HL-60/S4 (cell line): Measurements from ENCODE around the gene STUM.

Experiments used
- in situ Hi-C: fragments of 300-500 bp; cut with MboI; formaldehyde crosslinking; loops from 2 replicates; pipeline ENCODE4 v1.14.3; 2022; ENCODE audit warnings: low sequenced_read_pairs

STUM gene

DNA sequence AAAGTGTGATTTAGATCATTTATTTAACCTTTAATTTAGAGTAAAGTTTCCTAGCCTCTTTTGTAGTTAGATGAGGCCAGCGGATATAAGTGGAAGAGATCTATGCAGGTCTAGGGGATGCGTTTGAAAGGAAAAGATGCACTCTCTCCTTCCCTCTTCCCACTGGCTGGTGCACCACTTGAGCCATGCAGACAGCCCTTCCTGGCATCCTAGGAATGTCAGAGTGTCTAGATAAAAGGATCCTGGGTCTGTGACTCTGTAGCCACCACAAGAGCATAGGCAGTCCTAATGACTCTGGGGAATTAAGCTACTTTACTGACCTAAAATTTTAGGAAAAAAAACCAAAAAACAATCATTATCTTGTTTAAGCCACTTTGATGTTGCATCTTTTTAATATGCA is 16.0 kb upstream of the STUM start:
- in situ Hi-C loops = no loop called here

DNA sequence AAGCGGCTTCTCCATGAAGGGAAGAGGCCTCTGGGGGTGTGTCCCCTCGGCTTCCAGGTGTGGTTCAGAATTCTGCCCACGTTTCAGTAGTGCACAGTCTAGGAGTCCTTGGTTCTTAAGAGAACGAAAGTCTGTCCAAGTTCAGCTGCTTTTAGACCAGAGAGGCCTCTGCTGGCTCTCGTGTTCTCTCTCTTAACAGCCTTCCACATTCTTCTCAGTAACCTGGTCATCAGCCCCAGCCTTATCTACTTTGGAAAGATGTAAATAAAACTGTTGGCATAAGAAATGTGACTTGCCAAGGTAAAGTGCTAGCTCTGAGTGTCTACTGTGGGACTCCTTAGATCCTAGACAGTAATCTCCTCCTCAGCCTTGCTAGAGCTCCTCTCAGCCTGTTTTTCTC is 15.3 kb upstream of the STUM start:
- in situ Hi-C loops = no loop called here

GRCh38 chr1:226534098-226534497 is 14.5 kb upstream of the STUM start:
- in situ Hi-C loops = no loop called here

DNA sequence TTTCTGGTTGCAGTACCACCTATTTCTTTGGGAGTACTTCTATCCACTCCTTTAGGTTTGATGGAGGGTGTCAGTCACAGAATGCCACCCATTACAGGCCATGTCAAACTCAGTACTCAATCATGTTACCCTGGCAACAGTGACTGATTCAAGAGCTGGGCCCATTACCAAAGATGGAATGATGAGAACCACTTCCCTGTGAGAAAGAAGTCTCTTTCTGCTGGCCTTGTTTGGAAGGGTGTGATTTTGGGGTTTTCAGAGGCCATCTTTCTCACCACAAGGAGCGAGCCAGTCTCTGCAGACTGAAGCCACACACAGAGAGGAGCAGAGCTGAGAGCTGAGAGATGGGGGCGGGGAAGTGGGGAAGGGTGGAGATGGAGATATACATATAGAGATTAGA is 13.9 kb upstream of the STUM start:
- in situ Hi-C loops = no loop called here

DNA sequence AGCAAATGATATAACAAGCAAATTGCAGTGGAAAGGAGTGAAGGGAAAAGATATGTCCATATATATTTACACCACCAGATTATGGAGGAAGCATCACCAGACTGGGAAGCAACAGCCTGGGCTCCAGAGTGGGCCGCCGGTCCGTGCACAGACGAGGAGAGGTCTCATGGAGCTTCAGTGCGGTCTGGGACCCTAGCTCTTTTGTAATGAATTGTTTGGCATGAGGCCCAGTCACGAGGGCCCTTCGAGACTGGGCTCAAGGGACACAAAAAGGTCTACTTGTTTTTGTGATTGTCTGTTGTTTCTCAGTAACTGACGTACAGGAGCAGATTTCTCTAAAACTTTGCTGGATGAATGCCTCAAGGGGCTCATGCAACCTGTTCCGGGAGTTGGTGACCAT is 12.9 kb upstream of the STUM start:
- in situ Hi-C loops = no loop called here

DNA sequence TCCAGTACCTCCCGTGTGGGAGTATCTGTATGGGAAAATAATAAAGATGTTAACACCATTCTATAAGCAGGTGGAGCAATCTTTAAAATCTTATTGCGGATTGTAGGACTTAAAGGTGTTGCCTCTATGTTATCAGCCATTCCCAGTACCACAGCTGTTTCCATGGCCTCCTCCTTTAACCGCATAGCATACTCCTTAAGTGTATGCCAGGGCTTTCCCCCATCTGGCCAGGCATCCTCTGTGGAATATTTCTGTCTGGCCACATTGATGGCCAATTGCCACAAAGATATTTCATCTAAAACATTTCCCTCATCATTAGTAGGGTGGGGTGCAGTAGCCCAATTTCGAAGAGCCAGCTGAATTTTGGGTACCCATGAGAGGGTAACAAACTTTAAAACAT is 7.3 kb upstream of the STUM start:
- in situ Hi-C loops = no loop called here

DNA sequence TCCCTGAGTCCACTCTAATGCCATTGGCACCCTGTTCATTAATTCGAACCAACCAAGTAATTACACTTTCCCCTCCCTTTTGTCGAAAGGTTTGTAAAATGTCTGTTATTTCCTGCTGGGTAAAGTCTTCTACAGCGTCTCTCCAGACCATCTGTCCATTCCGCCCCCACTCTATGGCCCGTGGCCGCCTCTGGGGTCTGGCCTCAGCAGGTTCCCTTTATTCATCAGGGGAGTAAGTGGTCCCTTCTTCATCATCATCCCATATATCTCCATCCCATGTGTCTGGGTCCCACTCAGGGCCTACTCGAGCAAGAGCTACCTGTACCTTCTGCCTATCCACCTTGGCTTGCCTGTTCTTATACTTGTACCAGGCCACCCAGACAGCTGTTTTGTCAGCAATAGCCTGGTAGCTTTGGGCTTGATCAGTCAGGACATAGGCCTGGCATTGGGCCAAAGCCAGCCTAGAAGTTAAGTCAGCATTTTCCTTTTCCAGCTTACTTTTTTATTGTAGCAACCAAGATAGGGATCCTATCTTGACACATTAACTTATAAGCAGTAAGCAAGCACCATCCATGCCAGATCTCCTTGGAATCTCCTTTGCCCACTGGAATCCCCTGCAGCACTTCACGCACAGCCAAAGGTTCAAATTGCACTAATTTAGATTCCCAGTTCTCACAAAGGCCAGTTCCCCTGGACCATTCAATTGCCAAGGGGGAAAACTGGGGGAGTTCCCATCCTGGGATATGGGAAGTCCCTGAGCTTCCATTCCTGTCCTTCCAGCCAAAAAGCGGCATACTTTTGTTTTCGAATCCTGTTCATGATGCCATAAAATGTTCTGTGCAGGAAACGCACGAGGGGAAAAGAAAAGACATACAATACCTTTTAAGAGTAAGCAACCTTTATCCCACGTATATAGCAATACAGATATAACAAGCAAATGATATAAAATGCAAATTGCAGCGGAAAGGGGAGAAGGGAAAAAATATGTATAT is 6.6 kb upstream of the STUM start:
- in situ Hi-C loops = no loop called here

DNA sequence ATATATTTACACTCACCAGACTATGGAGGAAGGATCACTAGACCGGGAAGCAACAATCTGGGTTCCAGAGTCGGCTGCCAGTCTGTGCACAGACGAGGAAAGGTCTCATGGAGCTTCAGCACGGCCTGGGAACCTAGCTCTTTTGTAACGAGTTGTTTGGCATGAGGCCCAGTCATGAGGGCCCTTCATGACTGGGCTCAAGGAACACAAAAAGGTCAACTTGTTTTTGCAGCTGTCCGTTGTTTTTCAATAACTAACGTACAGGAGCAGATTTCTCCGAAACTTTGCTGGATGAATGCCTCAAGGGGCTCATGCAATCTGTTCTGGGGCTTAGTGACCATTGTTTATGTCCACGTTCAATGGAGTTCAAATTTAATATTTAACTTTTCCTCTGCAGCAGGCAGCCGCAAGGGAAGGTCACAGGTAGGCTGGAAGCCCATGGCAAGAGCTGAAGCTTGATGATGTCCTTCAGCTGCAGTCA is 5.9 kb upstream of the STUM start:
- in situ Hi-C loops = no loop called here

- in situ Hi-C loops = no loop called here
Observed at GRCh38 chr1:226545836-226546596, 2.5 kb upstream of the STUM start.

- in situ Hi-C loops = no loop called here
Observed at GRCh38 chr1:226546926-226547325, 1.6 kb upstream of the STUM start.

GRCh38 chr1:226547754-226548191 is 791 bp upstream of the STUM start:
- in situ Hi-C loops = no loop called here

GRCh38 chr1:226549094-226549936 is 751 bp downstream of the STUM start:
- in situ Hi-C loops = no loop called here

- in situ Hi-C loops = no loop called here
Observed at GRCh38 chr1:226549937-226550671, 1.5 kb downstream of the STUM start.

DNA sequence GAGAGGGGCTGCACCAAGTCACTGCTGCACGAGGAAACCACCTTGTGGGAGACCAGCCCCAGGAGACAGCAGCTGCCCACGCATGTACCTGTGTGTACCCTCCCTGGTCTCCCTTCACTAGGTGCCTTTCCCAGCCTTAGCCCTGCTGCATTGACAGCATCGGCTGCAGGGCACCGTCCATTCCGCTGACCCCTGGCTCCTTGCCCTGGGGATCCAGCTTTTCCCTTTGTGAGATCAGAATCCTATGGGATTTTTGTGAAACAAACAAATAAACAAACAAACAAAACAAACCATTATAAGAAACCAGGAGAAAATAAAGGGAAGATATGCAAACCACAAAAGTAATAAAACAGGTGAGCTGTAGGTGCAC is 2.1 kb downstream of the STUM start:
- in situ Hi-C loops = no loop called here

- in situ Hi-C loops = no loop called here
Observed at GRCh38 chr1:226551299-226551698, 2.7 kb downstream of the STUM start.

DNA sequence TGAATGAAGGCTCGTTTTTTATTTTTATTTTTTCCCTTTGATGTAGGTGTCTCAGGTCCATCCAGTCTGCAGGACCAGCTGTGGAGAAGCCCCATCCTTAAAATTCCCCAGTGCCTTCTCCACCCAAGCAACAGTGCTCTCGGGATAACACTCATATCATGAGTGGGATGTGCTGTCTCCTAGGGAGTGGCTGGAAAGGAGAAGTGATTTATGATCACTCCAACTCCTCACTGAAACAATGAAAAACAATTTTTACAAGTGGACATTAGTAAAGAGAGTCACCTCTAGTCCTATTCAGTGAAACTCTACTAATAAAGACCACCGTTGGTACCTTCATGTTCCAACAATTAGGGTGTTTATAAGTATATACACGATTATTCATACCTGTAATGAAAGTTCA is 3.5 kb downstream of the STUM start:
- in situ Hi-C loops = no loop called here

DNA sequence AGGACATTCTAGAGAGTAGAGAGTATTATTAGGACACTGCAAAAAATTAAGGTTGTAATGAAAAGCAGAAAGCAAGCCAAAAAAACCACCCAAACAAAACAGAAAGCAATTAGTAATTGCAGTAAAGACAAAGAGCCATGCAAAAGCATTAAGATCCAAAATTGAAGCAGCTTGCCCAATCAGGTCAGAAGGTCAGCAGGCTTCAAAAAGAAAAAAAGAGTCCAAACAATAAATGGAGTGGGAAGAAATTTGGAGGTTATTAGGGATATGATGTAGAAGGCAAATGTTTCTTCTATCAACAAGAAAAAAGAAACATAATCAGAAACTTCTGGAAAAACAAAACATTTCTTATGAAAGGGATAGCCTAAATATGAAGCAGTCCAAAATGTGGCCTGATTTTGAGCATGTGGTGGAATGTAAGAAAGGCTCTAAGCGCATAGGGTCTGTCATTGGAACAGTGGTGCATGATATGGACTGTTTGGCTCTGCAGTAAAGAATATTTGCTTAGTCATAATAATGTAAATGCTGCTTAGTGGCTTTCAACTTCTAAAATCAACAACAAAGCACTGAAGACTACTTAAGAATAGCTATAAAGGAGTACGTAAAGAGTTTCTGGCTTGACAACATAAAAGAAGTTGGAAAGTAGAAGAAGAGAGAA is 4.8 kb downstream of the STUM start:
- in situ Hi-C loops = no loop called here

DNA sequence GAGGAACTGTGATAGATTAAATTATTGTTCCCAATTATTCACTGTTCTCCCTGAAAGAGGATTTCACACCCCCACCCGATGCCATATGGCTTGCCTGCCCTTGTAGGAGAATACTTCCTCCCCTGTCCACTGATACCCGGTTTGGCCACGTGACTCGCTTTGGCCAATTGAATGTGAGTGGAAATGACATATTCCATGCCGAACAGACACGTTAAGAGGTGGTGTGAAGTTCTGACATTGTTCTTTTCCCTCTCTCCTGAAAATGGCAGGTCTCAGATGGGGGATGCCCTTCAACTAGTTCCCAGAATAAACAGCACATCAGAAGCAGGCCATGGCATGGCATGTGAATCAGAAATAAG is 5.3 kb downstream of the STUM start:
- in situ Hi-C loops = no loop called here

DNA sequence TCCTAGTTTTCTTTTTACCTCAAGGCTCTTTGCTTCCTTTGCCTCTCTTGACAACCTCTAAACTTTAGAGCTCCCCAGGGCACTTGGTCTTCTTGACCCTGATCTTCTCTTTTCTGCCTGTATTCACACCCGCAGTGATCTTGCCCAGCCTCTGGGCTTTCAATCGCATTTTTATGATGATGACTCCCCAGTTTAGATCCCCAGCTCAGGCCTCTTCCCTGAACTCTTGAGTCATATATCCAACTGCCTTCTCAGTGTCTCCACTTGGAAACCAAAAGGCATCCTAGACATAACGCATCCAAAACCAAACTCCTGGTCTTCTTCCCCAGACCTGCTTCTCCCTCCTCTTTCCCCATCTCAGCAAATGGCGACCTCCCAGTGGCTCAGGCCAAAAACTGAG is 6.5 kb downstream of the STUM start:
- in situ Hi-C loops = no loop called here

- in situ Hi-C loops = no loop called here
Observed at GRCh38 chr1:226557424-226557823, 8.9 kb downstream of the STUM start.
